ENCODE data around the gene MYH10.

MYH10 gene

DNA sequence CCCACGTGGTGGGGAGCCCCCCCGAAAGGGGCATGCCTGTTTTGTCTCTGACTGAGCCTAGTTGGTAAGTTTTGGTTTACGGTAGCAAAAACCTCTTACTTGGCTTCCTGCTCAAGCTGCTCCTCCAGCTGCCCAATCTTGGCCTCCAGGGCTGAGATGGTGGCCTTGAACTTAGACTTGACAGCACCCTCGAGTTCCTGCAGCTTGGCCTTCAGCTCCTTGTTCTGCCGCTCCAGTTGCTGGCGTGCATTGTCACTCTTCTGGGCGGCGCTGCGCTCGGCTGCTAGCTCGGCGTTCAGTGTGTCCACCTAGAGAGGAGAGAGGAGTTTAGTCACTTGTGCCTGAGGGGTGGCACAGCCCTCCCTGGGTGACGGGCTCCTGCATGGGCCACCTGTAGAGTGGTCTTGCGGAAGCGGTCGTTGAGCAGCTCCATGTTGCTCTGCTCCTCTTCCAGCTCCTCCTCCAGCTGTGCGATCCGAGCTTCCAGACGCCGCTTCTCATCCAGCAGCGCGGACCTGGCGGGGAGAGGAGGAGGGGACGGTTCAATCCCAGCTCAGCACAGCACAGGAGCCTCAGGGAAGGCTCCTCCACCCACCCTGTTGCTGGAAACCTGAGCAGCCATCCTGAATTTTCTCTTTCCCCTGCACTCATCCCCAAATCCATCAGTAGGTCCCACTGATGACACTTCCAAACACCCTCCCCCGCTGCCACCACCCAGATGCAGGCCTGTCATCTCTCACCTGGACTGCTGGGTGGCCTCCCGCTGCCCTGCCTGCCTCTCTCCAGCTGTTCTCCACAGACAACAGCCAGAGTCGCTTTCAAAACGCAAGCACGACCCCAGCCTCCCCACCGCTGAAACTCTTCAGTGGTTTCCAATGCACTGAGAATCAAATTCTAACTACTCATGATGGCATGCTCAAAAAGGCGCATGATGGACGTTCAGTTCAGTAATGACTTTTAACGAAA is 150.2 kb downstream of the MYH10 start:
- H3K27ac ChIP-seq (ENCODE audit: low read depth, low read length, poor library complexity, severe bottlenecking) = no peak overlapping the region

DNA sequence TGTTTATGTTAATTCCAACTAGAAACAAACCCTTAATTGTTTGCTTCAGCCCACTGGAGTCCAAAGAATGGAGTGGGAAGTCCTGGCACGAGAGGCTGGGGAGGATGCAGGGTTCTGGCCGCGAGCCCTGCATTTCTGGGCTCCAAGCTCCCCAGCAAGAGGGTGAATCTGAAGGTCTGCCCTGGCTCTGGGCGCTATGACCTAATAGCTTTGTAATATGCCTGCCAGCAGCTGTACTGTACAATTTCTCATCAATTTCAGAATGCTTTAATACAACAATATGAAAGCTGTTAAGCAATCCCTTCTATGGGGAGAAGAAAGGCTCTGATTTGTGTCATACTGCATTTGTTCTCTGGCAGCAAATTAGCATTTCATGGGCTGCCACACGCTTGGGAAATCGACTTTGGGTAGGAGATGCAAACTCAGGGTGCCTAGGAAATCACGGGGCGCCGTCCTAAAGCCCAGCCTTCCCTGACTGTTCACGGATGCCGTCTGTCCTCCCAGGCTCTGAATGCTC is 151.0 kb downstream of the MYH10 start:
- Histone ChIP-seq H3K36me3 (ENCODE audit: insufficient read depth, low read length) (peaks cover 92% of the 10 kb centered on the region), H4K20me1 (ENCODE audit: insufficient read depth, low read length) (no peaks in the 10 kb centered on the region)
- TF ChIP-seq, protein P1, sequence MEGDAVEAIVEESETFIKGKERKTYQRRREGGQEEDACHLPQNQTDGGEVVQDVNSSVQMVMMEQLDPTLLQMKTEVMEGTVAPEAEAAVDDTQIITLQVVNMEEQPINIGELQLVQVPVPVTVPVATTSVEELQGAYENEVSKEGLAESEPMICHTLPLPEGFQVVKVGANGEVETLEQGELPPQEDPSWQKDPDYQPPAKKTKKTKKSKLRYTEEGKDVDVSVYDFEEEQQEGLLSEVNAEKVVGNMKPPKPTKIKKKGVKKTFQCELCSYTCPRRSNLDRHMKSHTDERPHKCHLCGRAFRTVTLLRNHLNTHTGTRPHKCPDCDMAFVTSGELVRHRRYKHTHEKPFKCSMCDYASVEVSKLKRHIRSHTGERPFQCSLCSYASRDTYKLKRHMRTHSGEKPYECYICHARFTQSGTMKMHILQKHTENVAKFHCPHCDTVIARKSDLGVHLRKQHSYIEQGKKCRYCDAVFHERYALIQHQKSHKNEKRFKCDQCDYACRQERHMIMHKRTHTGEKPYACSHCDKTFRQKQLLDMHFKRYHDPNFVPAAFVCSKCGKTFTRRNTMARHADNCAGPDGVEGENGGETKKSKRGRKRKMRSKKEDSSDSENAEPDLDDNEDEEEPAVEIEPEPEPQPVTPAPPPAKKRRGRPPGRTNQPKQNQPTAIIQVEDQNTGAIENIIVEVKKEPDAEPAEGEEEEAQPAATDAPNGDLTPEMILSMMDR (IDR thresholded peaks at IDR 0.05; ENCODE audit: low read length) = no peak
- no peak for TF ChIP-seq EZH2 (IDR thresholded peaks at IDR 0.05; ENCODE audit: borderline replicate concordance, low read length)

More for the DNA sequence above, 150.2 kb downstream of the MYH10 start:
- no peak overlapping the region for H3K4me3 ChIP-seq (ENCODE audit: low read depth, low read length, poor library complexity, severe bottlenecking)
- H4K20me1 ChIP-seq (ENCODE audit: insufficient read depth, low read length) = no peaks in the 10 kb centered on the region
- no peak overlapping the region for H3K9ac ChIP-seq (ENCODE audit: low read length)
- no peaks in the 10 kb centered on the region for H3F3A ChIP-seq (ENCODE audit: insufficient read depth, low read length)
- H3K79me2 ChIP-seq (ENCODE audit: insufficient read depth, low read length) = no peaks in the 10 kb centered on the region
- TF ChIP-seq EZH2 (IDR thresholded peaks at IDR 0.05; ENCODE audit: borderline replicate concordance, low read length) = no peak
- TF ChIP-seq, protein P1 (IDR thresholded peaks at IDR 0.05; ENCODE audit: low read length) = no peak
- no peak overlapping the region for H3K4me2 ChIP-seq (ENCODE audit: low read length)
- no peak overlapping the region for H2AFZ ChIP-seq (ENCODE audit: low read length)
- no peaks in the 10 kb centered on the region for H3K9me2 ChIP-seq (ENCODE audit: low read depth, low read length)
- peaks cover 90% of the 10 kb centered on the region for H3K36me3 ChIP-seq (ENCODE audit: insufficient read depth, low read length)
- H3K4me1 ChIP-seq (ENCODE audit: insufficient read depth, low read length, severe bottlenecking) = no peaks in the 10 kb centered on the region
- H3K9me3 ChIP-seq (ENCODE audit: low read length) = no peaks in the 10 kb centered on the region
- H3K27me3 ChIP-seq (ENCODE audit: insufficient read depth, low read length) = no peaks in the 10 kb centered on the region

DNA sequence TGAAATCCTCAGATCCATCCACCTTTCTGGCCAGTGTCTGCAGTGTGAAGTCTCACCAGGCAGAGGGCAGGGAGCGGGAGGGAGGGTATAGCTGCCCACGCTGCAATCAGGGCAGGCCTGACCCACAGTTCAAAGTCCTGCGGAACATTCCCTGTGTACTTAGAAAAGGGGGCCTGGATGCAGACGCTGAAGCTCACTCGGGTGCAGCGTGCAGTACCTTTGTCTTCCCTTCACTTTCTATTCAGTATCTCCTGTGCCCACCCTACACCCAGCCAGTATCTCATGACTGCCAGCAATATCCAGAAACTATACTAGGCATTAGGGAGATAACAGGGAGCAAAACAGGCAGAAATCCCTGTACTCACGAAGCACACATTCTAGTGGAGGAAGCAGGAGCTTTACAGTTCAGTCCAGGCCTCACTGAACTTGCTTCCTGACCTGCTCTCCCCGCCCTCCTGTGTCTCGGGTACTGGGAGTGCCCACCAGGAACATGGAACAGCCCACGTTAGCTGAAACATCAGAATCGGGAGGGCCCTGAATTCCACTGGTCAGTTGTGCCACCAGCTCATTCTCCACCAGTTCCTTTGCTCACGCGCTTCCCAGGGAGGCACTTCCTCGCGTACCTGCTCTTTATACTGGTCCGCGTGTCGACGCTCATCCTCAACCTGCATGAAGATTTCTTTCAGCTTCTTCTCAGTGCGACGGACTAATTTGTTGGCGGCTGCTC is 152.6 kb downstream of the MYH10 start:
- no peak overlapping the region for H3K4me2 ChIP-seq (ENCODE audit: low read length)
- H3K27me3 ChIP-seq (ENCODE audit: insufficient read depth, low read length) = no peaks in the 10 kb centered on the region
- H3K9ac ChIP-seq (ENCODE audit: low read length) = no peak overlapping the region
- peaks cover 87% of the 10 kb centered on the region for H3K36me3 ChIP-seq (ENCODE audit: insufficient read depth, low read length)
- no peak overlapping the region for H3K4me3 ChIP-seq (ENCODE audit: low read depth, low read length, poor library complexity, severe bottlenecking)
- H4K20me1 ChIP-seq (ENCODE audit: insufficient read depth, low read length) = no peaks in the 10 kb centered on the region
- H2AFZ ChIP-seq (ENCODE audit: low read length) = no peak overlapping the region
- H3K79me2 ChIP-seq (ENCODE audit: insufficient read depth, low read length) = no peaks in the 10 kb centered on the region
- TF ChIP-seq, protein P1 (IDR thresholded peaks at IDR 0.05; ENCODE audit: low read length) = no peak
- no peak for TF ChIP-seq EZH2 (IDR thresholded peaks at IDR 0.05; ENCODE audit: borderline replicate concordance, low read length)
- no peaks in the 10 kb centered on the region for H3K9me3 ChIP-seq (ENCODE audit: low read length)
- H3K4me1 ChIP-seq (ENCODE audit: insufficient read depth, low read length, severe bottlenecking) = no peaks in the 10 kb centered on the region
- H3K27ac ChIP-seq (ENCODE audit: low read depth, low read length, poor library complexity, severe bottlenecking) = no peak overlapping the region
- no peaks in the 10 kb centered on the region for H3F3A ChIP-seq (ENCODE audit: insufficient read depth, low read length)
- H3K9me2 ChIP-seq (ENCODE audit: low read depth, low read length) = no peaks in the 10 kb centered on the region

More for the DNA sequence above, 151.0 kb downstream of the MYH10 start:
- Histone ChIP-seq H3F3A (ENCODE audit: insufficient read depth, low read length) (no peaks in the 10 kb centered on the region), H2AFZ (ENCODE audit: low read length) (no peak overlapping the region), H3K27me3 (ENCODE audit: insufficient read depth, low read length) (no peaks in the 10 kb centered on the region), H3K4me2 (ENCODE audit: low read length) (no peak overlapping the region), H3K4me3 (ENCODE audit: low read depth, low read length, poor library complexity, severe bottlenecking) (no peak overlapping the region), H3K9ac (ENCODE audit: low read length) (no peak overlapping the region), H3K9me3 (ENCODE audit: low read length) (no peaks in the 10 kb centered on the region), H3K79me2 (ENCODE audit: insufficient read depth, low read length) (no peaks in the 10 kb centered on the region), H3K4me1 (ENCODE audit: insufficient read depth, low read length, severe bottlenecking) (no peaks in the 10 kb centered on the region), H3K9me2 (ENCODE audit: low read depth, low read length) (no peaks in the 10 kb centered on the region), H3K27ac (ENCODE audit: low read depth, low read length, poor library complexity, severe bottlenecking) (no peak overlapping the region)

Measured in OCI-LY1 (cell line).